GM19324 (cell line): ENCODE measurements around the gene RFC3.

Experiments used
- ATAC-seq: cut with Tn5 transposase; IDR thresholded peaks from one replicate; pipeline ENCODE4 v1.9.1; 2021; ENCODE audit warnings: mild to moderate bottlenecking, moderate library complexity; ENCODE audit not compliant: unreplicated experiment, low FRiP score

Gene RFC3

DNA sequence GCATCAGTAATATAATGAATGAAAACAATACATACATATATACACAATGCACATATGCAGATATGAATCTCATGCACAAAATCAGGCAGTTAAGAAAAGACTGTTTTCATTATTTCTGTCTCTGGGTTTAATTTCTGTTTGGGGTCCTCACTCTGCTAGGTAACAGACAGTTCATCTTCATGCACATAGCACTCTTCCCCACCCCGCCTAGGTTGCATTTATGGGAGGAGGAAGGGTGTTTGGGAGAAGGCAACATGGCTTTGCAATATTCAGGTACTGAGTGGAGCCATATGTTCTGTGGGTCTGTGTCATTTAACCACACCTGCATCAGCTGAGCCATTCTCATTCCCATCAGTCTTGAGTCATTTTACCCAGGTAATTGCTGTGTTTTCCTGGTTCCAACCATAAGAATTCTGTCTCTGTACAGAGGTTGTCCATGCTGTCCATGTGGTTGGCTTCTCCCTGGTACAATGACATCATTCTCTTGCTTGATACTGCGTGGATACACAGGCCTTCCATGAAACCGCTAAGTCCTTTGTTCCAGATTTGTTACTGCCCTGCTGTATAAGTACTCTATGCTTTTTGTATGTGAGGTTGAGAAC is 45.3 kb downstream of the RFC3 start:
- ATAC-seq, result no peak

- ATAC-seq, result no peak
These were observed 48.0 kb downstream of the RFC3 start for GRCh38 chr13:33865945-33866344.

DNA sequence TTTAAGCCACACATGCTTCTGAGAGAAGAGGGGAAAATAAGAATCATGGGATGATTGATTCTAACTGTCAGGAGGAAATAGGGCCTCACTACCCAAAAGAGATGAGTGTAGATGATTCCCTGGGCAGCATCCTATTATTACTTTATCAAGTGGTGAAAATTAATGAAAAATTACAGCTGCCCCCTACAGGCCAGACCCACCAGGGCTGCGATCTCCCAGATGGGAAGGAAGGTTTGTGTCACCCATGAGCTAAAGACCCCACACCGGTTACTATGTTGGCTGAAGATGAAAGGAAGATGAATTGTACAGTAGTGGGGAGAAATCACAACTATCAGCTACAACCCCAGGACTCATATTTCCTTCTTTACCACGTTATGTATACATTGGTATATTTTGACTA is 49.5 kb downstream of the RFC3 start:
- no peak for ATAC-seq

- no peak for ATAC-seq
These were observed 50.5 kb downstream of the RFC3 start for GRCh38 chr13:33868343-33868994.

DNA sequence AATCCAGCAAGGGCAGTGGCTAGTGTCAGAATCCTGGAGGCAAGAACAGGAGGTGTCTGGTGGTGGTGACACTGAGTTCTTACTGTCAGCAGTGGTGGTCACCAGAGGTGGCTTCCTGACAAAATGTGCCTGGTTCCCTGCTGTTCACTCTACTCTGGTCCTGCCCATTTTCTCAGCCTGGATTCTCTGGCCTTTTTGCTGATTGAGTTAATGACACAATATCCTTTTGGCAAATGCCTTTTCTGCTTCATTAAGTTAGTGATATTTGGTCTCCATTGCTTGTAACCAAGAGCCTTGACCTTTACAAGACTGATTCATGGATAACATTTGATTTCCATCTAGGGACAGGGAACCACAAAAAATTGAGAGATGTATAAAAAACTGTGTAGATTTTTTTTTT is 51.1 kb downstream of the RFC3 start:
- ATAC-seq, result no peak

- no peak for ATAC-seq
These were observed 52.2 kb downstream of the RFC3 start for GRCh38 chr13:33870046-33870668.

GRCh38 chr13:33871207-33872004 is 53.5 kb downstream of the RFC3 start:
- ATAC-seq, result no peak

DNA sequence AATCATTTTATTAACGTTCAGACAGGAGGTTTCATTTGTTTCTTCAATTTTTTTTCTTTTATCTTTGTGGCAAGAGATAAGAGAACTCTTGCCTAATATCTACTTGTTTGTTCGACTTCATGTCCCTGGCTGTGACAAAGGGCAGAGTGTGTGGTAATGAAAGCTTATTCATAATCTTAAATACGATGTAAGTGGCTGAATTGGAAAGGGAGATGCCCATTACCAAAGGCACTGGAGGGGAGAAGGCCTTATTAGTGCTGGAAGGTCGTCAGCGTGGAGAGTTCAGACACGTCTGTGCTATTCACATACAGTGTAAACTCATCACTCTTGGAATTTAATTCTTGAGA is 54.0 kb downstream of the RFC3 start:
- no peak for ATAC-seq

DNA sequence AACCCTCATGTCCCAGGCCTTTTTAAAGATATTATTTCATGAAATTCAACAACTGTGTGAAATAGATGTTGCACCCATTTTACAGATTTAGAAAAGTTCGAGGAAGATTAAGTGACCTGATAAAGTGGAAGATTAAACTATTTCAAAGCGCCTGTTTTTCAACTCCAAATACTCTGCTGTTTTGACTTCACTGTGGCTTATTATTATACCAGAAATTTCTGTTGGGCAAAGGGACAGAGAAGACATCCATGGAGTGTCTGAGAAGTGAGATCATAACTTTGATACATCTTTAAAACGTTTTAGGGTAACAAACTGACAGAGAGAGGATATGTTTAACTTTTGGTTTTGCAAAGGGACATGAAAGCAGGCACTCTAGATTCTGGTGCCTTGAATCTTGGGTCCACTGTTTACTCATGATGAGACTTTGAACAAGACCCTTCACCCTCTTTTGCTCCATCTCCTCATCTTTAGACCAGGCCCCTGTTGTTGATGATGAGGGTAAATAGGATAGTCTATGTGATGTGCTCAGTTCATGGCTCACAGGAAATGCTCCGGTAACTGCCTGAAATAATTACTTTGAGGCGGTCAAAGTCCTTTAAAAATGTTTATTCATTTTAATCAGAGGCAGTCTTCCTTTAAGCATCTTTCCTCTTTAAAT is 55.4 kb downstream of the RFC3 start:
- no peak for ATAC-seq

GRCh38 chr13:33874871-33875270 is 56.9 kb downstream of the RFC3 start:
- ATAC-seq, result no peak

DNA sequence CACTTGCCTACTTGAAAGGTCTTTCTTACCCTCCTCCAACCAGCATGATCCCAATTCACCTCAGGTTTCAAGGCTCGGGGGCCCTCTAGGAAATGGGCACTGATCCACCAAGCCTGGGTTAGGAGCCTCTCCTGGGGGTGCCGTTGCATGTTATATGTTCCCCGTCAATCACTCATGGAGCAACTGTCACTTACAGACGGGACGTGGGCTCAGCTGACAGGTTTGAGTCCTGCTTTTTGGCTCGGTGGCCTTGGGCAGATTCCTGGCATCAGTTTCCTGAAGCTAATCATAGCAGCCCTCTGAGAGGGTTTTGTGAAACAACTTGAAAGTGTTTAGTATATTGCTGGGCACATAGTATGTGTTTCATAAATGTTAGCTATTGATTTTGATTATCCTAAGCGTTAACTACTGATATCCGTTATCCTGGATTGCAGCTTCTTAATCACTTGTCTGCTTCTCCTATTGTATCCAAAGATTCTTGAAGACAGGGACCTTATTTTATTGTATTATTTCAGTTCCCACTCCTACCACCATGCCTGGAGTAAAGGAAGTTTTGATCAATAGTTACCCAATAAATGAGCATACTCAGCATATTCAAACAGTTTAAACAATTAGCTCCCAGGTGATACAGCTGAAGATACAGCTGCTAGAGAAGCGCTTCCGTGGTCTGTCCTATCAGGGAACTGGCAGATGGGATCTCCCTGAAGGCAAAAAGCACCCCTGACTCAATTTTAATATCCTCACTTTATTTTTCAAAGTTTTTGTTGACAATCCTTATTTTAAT is 57.9 kb downstream of the RFC3 start:
- ATAC-seq, result no peak

- no peak for ATAC-seq
These were observed 58.9 kb downstream of the RFC3 start for GRCh38 chr13:33876716-33877394.

- ATAC-seq, result no peak
These were observed 61.2 kb downstream of the RFC3 start for GRCh38 chr13:33879118-33879517.

DNA sequence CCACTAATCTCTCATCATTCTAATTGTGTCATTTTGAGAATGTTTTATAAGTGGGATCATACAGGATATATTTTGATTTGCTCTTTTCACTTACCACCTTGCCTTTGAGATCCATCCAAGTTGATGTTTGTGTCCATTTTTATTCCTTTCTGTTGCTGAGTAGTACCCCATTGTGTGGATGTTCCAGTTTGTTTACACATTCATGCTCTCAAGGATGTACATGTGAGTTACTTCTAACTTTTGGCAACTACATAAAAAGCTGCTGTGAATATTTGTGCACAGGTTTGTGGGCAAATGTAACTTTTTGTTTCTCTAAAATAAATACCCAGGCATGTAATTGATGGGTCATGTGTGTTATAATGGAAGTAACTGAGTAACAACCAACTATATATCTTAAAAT is 64.9 kb downstream of the RFC3 start:
- no peak for ATAC-seq

DNA sequence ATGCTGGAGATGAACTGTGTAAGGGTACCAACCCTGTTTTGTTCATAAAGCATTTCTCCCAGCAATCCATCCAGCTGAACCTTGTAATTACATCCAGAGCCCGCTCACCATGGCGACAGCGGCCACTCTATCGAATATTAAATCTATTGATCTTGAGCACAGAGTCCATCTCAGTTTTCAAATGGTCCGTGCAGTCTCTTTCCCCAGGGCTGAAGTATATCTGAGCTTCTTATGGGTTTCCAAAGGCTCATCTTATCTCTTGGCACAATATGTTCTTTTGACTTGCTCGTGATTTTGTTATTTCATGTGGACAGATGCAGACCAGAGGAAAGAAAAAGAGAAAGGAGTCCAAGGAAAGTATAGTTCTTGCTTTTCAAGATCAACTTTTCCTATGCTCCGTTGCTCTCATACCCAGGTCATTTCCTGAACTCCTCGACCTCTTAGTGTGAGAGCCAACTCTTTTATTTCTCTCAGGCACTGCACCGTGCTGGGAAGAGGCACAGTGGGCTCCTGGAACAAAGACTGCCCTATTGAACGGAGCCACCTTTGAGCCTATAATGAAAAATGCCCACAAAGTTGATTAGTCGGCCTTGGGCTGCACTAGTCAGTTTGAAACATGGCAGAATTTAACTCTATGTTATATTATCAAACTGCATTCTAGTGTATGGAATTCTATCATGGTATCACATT is 66.7 kb downstream of the RFC3 start:
- no peak for ATAC-seq
